NCI-H1694 treated with DMSO at 0.1 percent for 48 hours (cell line): ENCODE data around the gene HOXB5.

ENCODE experiments used
- DNase-seq: peaks from one replicate; lab custom pipeline; 2025; lab: John Stamatoyannopoulos, UW

Gene HOXB5

GRCh38 chr17:48589060-48589830 lies 4.3 kb downstream of the HOXB5 start:
- no peak for DNase-seq

- no peak for DNase-seq
These were observed 5.1 kb downstream of the HOXB5 start for GRCh38 chr17:48588528-48588927.

GRCh38 chr17:48588074-48588415 lies 5.5 kb downstream of the HOXB5 start:
- DNase-seq = no peak

- no peak for DNase-seq
These were observed 6.1 kb downstream of the HOXB5 start for GRCh38 chr17:48587276-48588073.

GRCh38 chr17:48586355-48587258 lies 7.0 kb downstream of the HOXB5 start:
- DNase-seq = no peak

- no peak for DNase-seq
These were observed 9.3 kb downstream of the HOXB5 start for GRCh38 chr17:48584223-48584741.

- no peak for DNase-seq
These were observed 9.8 kb downstream of the HOXB5 start for GRCh38 chr17:48583708-48584222.

- DNase-seq = no peak
These were observed 10.9 kb downstream of the HOXB5 start for GRCh38 chr17:48582750-48583069.

GRCh38 chr17:48579760-48580554 lies 13.6 kb downstream of the HOXB5 start:
- no peak for DNase-seq

GRCh38 chr17:48579471-48579759 lies 14.2 kb downstream of the HOXB5 start:
- DNase-seq = no peak

- peak; percentile 36 for DNase-seq
These were observed 14.7 kb downstream of the HOXB5 start for GRCh38 chr17:48578616-48579470.

GRCh38 chr17:48577946-48578615 lies 15.5 kb downstream of the HOXB5 start, which contains the start of gene HOXB4:
Gene HOXB4 (minus strand): TSS chr17:48578350. CDS start chr17:48578319, 31 bp downstream.
- DNase-seq = peak; percentile 64

- no peak for DNase-seq
These were observed 16.1 kb downstream of the HOXB5 start for GRCh38 chr17:48577330-48577945.

GRCh38 chr17:48576479-48577309 lies 16.9 kb downstream of the HOXB5 start:
- no peak for DNase-seq

- DNase-seq = no peak
These were observed 17.7 kb downstream of the HOXB5 start for GRCh38 chr17:48575673-48576478.

- DNase-seq = no peak
These were observed 18.5 kb downstream of the HOXB5 start for GRCh38 chr17:48575066-48575582.

GRCh38 chr17:48574505-48575065 lies 19.0 kb downstream of the HOXB5 start:
- DNase-seq = no peak
